Neural cell (in vitro differentiated cells): ENCODE data around the gene OR14I1. TPM values are rescaled to one million over a fixed set of nuclear protein-coding genes. Genes with fewer than 3 reads are reported as not detected.

Source experiments
- H2AFZ ChIP-seq: fragments of 200-600, 300-800 bp; sonication (generic), shearing (Covaris generic); 2 replicates; pipeline ENCODE4 v1.6.0; 2014; ENCODE audit warnings: low read depth, mild to moderate bottlenecking, antibody characterized with exemption, low read length, moderate library complexity
- H3F3A ChIP-seq: fragments of 200-600 bp; shearing (Covaris generic); 2 replicates; pipeline ENCODE4 v1.6.1; 2016; ENCODE audit warnings: mild to moderate bottlenecking, moderate library complexity, mixed read lengths, antibody characterized with exemption, low read length; ENCODE audit not compliant: insufficient read depth, poor library complexity, severe bottlenecking
- H3K27ac ChIP-seq: fragments of 200-600, 300-800 bp; sonication (generic), shearing (Covaris generic); 2 replicates; pipeline ENCODE4 v1.5.1; 2014; ENCODE audit warnings: mild to moderate bottlenecking, low read length, moderate library complexity
- H3K27me3 ChIP-seq: fragments of 300-800, 200-600 bp; sonication (generic), shearing (Covaris generic); 2 replicates; pipeline ENCODE4 v1.6.0; 2014; ENCODE audit warnings: mild to moderate bottlenecking, low read depth, low read length, moderate library complexity; ENCODE audit not compliant: insufficient read depth
- H3K36me3 ChIP-seq: fragments of 300-800, 200-600 bp; sonication (generic), shearing (Covaris generic); 2 replicates; pipeline ENCODE4 v1.5.1; 2014; ENCODE audit warnings: mild to moderate bottlenecking, antibody characterized with exemption, low read length, moderate library complexity; ENCODE audit not compliant: insufficient read depth
- H3K4me2 ChIP-seq: fragments of 300-800, 200-600 bp; sonication (generic), shearing (Covaris generic); 2 replicates; pipeline ENCODE4 v1.6.0; 2014; ENCODE audit warnings: mild to moderate bottlenecking, low read length
- H3K4me3 ChIP-seq: fragments of 300-800, 200-600 bp; sonication (generic), shearing (Covaris generic); 2 replicates; pipeline ENCODE4 v1.5.1; 2014; ENCODE audit warnings: mild to moderate bottlenecking, low read length, moderate library complexity
- H3K79me2 ChIP-seq: fragments of 200-600 bp; shearing (Covaris generic); replicated peaks from 2 replicates; pipeline ENCODE4 v1.6.0; 2014; ENCODE audit warnings: mild to moderate bottlenecking, low read length, moderate library complexity; ENCODE audit not compliant: insufficient read depth
- H3K9ac ChIP-seq: fragments of 300-800, 200-600 bp; sonication (generic), shearing (Covaris generic); 2 replicates; pipeline ENCODE4 v1.6.1; 2016; ENCODE audit warnings: mild to moderate bottlenecking, low read length, mixed read lengths
- H3K9me2 ChIP-seq: fragments of 200-600 bp; shearing (Covaris generic); 2 replicates; pipeline ENCODE4 v1.6.1; 2016; ENCODE audit warnings: mild to moderate bottlenecking, low read length, mixed read lengths; ENCODE audit not compliant: insufficient read depth
- H3K9me3 ChIP-seq: fragments of 200-600, 300-800 bp; sonication (generic), shearing (Covaris generic); 2 replicates; pipeline ENCODE4 v1.6.1; 2016; ENCODE audit warnings: mild to moderate bottlenecking, mixed run types, low read length, moderate library complexity, mixed read lengths
- H4K20me1 ChIP-seq: fragments of 200-600 bp; shearing (Covaris generic); 2 replicates; pipeline ENCODE4 v1.6.1; 2016; ENCODE audit warnings: mild to moderate bottlenecking, mixed run types; ENCODE audit not compliant: insufficient read depth
- EP300 ChIP-seq: fragments of 450-650 bp; conservative IDR thresholded peaks from 2 replicates; pipeline ENCODE4 v1.6.1; 2014; ENCODE audit warnings: antibody characterized with exemption, mild to moderate bottlenecking, moderate library complexity; ENCODE audit not compliant: poor library complexity, severe bottlenecking
- EZH2 ChIP-seq: fragments of 200-600, 300-800 bp; shearing (Covaris generic), sonication (generic); IDR thresholded peaks from 2 replicates; pipeline ENCODE4 v1.6.1; 2014; ENCODE audit warnings: antibody characterized with exemption, low read length, borderline replicate concordance, mild to moderate bottlenecking; ENCODE audit not compliant: insufficient read depth, poor library complexity, severe bottlenecking
- MXI1 ChIP-seq: fragments of 450-650 bp; conservative IDR thresholded peaks from 2 replicates; pipeline ENCODE4 v1.6.1; 2014; ENCODE audit warnings: antibody characterized with exemption, mild to moderate bottlenecking; ENCODE audit not compliant: poor library complexity, severe bottlenecking
- POLR2AphosphoS5 ChIP-seq: IDR thresholded peaks from 2 replicates; pipeline ENCODE4 v1.6.1; 2012
- RAD21 ChIP-seq: fragments of 450-650 bp; conservative IDR thresholded peaks from 2 replicates; pipeline ENCODE4 v1.6.1; 2014; ENCODE audit warnings: antibody characterized with exemption, mild to moderate bottlenecking, moderate library complexity
- SMC3 ChIP-seq: fragments of 450-650 bp; conservative IDR thresholded peaks from 2 replicates; pipeline ENCODE4 v1.6.1; 2014; ENCODE audit warnings: antibody characterized with exemption, mild to moderate bottlenecking, moderate library complexity; ENCODE audit not compliant: poor library complexity
- TAF1 ChIP-seq: IDR thresholded peaks from 2 replicates; pipeline ENCODE4 v1.6.1; 2012; ENCODE audit warnings: low read depth
- polyA plus RNA-seq: library from polyadenylated mRNA; depleted of rRNA; stranded (reverse); fragments of >200 nt; gene quantifications from 2 replicates; pipeline ENCODE4 v1.2.3, GENCODE V29; 2014
- TF ChIP-seq, protein P1 (sequence below): fragments of 450-650 bp; IDR thresholded peaks from 2 replicates; pipeline ENCODE4 v1.5.1; 2014; ENCODE audit warnings: antibody characterized with exemption, mild to moderate bottlenecking, moderate library complexity; ENCODE audit not compliant: poor library complexity, severe bottlenecking
- TF ChIP-seq, protein P2 (sequence below): IDR thresholded peaks from 2 replicates; pipeline ENCODE4 v1.6.1; 2012; ENCODE audit warnings: borderline replicate concordance

OR14I1 gene
- polyA plus RNA-seq, 1 donor from 2014 or later = not detected

GRCh38 chr1:248696261-248696660 is 6.3 kb downstream of the OR14I1 start:
- Histone ChIP-seq H3F3A (no peaks in the 10 kb centered on the region), H3K9me2 (no peaks in the 10 kb centered on the region), H2AFZ (no peak overlapping the region), H3K36me3 (no peaks in the 10 kb centered on the region), H3K27ac (no peak overlapping the region), H3K9ac (no peak overlapping the region), H3K27me3 (no peaks in the 10 kb centered on the region), H4K20me1 (no peaks in the 10 kb centered on the region), H3K4me2 (no peak overlapping the region), H3K4me3 (no peak overlapping the region), H3K9me3 (no peaks in the 10 kb centered on the region), H3K79me2 (no peaks in the 10 kb centered on the region)
- TF ChIP-seq MXI1 = no peak
- no peak for TF ChIP-seq SMC3
- no peak for TF ChIP-seq EP300

DNA sequence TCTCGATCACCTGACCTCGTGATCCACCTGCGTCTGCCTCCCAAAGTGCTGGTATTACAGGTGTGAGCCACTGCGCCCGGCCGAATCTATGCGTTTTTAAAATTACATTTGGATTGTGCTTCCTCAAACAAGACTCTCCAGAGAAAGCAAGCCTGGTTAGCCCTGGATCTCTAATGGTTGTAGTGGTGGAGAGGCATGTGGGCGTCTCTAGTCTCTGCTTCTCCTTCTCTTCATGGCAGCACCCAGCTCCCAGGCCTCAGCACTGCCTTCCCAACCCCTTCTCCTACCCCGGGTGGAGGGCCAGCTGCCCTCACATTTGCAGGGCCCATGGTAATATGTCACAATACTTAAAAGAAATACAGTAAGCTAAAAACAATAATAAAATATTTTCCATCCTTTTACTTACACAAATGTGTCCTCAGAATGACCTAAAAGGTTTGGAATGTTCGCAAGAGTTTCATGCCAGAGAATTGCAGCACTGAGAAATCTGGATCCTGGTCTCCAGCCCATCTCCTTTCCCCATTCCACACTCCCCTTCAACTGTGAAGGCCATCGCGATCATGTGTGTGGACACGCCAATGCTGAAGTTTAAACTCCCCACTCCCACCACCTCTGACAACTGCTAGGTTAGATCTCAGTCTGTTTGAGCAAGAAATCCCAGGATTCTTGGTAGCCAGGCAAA is 7.0 kb downstream of the OR14I1 start:
- no peaks in the 10 kb centered on the region for H4K20me1 ChIP-seq
- H3K9ac ChIP-seq = no peak overlapping the region
- no peak overlapping the region for H3K27ac ChIP-seq
- no peaks in the 10 kb centered on the region for H3K9me3 ChIP-seq
- no peaks in the 10 kb centered on the region for H3K36me3 ChIP-seq
- H3K9me2 ChIP-seq = no peaks in the 10 kb centered on the region
- TF ChIP-seq, protein P1, sequence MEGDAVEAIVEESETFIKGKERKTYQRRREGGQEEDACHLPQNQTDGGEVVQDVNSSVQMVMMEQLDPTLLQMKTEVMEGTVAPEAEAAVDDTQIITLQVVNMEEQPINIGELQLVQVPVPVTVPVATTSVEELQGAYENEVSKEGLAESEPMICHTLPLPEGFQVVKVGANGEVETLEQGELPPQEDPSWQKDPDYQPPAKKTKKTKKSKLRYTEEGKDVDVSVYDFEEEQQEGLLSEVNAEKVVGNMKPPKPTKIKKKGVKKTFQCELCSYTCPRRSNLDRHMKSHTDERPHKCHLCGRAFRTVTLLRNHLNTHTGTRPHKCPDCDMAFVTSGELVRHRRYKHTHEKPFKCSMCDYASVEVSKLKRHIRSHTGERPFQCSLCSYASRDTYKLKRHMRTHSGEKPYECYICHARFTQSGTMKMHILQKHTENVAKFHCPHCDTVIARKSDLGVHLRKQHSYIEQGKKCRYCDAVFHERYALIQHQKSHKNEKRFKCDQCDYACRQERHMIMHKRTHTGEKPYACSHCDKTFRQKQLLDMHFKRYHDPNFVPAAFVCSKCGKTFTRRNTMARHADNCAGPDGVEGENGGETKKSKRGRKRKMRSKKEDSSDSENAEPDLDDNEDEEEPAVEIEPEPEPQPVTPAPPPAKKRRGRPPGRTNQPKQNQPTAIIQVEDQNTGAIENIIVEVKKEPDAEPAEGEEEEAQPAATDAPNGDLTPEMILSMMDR = no peak
- TF ChIP-seq RAD21 = no peak
- no peak for TF ChIP-seq SMC3
- TF ChIP-seq EP300 = no peak
- no peak for TF ChIP-seq TAF1
- no peak for TF ChIP-seq MXI1
- TF ChIP-seq, protein P2, sequence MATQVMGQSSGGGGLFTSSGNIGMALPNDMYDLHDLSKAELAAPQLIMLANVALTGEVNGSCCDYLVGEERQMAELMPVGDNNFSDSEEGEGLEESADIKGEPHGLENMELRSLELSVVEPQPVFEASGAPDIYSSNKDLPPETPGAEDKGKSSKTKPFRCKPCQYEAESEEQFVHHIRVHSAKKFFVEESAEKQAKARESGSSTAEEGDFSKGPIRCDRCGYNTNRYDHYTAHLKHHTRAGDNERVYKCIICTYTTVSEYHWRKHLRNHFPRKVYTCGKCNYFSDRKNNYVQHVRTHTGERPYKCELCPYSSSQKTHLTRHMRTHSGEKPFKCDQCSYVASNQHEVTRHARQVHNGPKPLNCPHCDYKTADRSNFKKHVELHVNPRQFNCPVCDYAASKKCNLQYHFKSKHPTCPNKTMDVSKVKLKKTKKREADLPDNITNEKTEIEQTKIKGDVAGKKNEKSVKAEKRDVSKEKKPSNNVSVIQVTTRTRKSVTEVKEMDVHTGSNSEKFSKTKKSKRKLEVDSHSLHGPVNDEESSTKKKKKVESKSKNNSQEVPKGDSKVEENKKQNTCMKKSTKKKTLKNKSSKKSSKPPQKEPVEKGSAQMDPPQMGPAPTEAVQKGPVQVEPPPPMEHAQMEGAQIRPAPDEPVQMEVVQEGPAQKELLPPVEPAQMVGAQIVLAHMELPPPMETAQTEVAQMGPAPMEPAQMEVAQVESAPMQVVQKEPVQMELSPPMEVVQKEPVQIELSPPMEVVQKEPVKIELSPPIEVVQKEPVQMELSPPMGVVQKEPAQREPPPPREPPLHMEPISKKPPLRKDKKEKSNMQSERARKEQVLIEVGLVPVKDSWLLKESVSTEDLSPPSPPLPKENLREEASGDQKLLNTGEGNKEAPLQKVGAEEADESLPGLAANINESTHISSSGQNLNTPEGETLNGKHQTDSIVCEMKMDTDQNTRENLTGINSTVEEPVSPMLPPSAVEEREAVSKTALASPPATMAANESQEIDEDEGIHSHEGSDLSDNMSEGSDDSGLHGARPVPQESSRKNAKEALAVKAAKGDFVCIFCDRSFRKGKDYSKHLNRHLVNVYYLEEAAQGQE = no peak
- TF ChIP-seq EZH2 = no peak
- TF ChIP-seq POLR2AphosphoS5 = no peak
- no peak overlapping the region for H3K4me2 ChIP-seq
- no peaks in the 10 kb centered on the region for H3K27me3 ChIP-seq
- no peaks in the 10 kb centered on the region for H3K79me2 ChIP-seq
- H3F3A ChIP-seq = no peaks in the 10 kb centered on the region
- no peak overlapping the region for H3K4me3 ChIP-seq
- no peak overlapping the region for H2AFZ ChIP-seq
